ENCODE results near the gene PIEZO1.

The PIEZO1 gene

DNA sequence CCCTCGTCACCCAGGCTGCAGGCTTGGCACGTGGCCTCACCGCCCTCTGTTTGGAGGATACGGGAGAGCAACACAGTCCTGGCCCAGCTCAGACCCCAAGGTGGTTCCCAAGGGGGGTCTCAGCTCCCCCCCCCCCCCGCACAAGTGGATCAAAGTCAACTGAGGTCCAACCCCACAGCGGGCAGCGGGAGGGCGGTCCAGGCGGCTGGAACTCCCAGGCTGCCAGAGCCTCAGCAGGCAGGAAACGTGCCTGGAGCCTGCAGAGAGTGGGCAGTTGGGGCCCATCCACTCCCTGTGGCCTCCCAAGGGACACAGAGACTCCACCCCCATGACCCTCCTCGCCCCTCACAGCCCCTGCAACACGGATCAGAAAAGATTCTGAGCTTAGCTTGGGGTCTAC is 36.7 kb downstream of the PIEZO1 start:
- DNase-seq: no peak

DNA sequence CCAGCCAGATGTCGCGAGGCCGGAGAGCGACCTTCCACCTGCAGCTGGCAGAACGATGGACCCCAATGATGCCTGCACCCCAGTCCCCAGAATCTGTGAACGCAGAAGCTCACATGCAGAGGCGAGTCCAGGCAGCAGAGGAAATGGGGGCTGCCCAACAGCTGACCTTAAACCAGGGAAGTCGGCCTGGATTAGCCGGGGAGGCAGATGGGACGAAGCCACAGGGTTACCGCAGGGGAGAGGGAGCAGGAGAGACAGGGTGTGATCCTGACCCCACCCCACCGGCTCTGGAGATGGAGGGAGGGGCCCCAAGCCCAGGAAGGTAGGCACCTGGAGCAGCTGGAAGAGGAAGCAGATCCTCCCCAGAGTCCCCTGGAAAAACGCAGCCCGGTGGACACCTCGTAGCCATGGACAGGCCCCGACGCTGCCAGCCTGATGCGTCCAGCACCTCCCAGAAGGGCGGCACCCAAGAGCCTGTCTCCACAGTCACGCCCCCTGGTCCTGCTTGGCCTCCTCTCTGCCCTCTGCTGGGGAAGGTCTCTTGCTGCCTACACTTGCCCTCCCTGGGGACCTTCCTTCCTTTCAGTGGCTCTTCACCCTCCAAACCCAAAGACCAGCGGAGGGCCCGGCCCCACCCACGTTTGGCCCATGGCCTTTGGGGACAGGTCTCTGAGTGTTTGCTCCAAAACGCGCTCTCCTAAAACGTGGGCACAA is 37.3 kb downstream of the PIEZO1 start:
- DNase-seq: no peak

- DNase-seq: no peak
Measured at GRCh38 chr16:88746506-88746905, 38.5 kb downstream of the PIEZO1 start.

- no peak for DNase-seq
Measured at GRCh38 chr16:88744577-88745521, 40.2 kb downstream of the PIEZO1 start.

DNA sequence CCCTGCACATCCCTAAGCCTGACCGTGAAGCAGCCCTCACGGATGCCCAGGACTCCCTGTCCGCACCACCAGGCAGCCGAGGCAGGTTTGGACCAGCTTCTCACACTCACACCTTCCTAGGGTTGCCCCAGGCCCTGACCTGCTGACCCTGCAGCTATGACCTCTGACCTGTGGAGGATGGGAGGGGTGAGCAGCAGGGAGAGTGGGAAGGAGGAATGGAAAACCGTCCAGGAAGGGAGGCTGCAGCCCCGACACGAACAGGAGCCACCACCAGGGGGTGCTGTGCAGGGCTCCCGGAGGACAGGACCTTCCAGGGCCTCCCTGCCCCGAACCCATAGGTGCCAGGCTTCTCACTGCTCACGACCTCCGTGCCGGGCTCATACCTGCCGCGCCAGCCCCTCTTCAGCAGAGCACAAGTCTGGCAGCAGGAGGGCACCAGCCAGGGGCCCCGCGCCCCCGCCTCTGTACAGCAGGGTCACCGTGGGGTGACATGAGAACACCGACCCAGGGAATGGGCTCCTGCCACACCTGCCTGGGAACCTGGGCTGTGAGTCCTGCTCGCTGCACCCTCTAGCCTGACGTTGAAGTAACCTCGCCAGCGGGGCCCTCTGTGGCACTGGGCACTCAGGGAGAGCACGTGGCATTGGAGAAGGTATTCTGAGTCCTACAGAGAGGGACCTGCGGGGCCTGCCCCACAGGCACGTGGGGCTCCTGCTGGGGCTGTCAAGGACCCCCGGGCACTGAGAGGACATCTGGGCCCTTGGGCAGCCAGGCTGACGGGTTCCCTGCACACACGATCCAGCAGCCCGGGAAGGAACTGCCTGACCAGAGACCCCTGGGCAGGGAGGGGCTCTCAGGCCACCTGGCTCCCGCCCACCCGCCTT is 41.1 kb downstream of the PIEZO1 start:
- peak; percentile 18 for DNase-seq

- no peak for DNase-seq
Measured at GRCh38 chr16:88742896-88743605, 42.0 kb downstream of the PIEZO1 start.

DNA sequence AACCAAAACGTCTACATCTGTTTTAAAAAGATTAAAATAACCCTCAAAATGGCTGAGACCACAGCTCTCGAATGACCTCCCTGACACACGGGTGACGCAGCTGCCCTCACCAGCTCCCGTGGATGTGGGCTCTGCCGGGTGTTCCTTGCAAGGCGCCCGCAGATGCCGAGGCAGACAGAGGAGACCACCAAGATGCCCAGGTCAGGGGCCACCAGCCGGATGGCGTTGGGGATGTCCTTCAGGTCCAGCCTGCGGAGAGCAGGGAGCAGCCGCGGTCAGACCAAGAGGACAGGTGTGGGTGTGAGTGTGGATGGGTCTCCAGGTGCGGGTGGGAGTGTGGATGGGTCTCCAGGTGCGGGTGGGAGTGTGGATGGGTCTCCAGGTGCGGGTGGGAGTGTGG is 43.7 kb downstream of the PIEZO1 start:
- DNase-seq: no peak

GRCh38 chr16:88740727-88741055 is 44.3 kb downstream of the PIEZO1 start:
- DNase-seq: no peak

DNA sequence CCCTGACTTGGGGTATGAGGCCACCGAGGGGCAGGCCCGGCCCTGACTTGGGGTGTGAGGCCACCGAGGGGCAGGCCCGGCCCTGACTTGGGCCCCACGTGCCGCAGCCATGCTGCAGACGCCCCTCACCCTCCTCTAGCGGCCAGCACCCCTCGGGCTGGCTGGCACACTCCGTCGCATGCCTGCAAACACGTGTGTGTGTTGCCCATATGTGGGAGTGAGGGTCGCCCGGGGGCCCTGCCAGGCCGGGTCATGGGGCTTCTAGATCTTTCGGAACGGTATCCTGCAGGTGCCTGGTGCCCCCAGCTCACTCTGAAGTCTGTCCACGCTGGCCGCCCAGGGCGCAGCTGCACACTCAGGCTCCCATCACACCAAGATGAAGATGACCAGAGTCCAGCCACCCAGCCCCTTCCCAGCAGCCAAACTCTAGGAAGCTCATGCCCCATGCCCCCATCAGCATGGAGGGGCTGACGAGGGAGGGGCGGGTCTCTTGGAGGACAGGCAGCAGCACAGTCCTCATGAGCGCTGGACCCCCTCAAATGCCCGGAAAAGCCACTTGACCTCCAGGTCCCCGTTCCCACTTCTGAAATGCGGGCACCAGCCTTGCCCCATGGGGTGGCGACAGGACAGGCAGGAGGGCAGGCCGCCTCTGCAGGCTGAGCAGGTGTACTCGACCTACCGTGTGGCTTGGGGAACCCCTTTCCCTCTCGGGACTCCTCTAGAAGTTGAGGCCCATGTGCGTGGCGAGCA is 44.9 kb downstream of the PIEZO1 start:
- no peak for DNase-seq

GRCh38 chr16:88739139-88739976 is 45.7 kb downstream of the PIEZO1 start:
- no peak for DNase-seq

- no peak for DNase-seq
Measured at GRCh38 chr16:88738151-88739084, 46.6 kb downstream of the PIEZO1 start.

DNA sequence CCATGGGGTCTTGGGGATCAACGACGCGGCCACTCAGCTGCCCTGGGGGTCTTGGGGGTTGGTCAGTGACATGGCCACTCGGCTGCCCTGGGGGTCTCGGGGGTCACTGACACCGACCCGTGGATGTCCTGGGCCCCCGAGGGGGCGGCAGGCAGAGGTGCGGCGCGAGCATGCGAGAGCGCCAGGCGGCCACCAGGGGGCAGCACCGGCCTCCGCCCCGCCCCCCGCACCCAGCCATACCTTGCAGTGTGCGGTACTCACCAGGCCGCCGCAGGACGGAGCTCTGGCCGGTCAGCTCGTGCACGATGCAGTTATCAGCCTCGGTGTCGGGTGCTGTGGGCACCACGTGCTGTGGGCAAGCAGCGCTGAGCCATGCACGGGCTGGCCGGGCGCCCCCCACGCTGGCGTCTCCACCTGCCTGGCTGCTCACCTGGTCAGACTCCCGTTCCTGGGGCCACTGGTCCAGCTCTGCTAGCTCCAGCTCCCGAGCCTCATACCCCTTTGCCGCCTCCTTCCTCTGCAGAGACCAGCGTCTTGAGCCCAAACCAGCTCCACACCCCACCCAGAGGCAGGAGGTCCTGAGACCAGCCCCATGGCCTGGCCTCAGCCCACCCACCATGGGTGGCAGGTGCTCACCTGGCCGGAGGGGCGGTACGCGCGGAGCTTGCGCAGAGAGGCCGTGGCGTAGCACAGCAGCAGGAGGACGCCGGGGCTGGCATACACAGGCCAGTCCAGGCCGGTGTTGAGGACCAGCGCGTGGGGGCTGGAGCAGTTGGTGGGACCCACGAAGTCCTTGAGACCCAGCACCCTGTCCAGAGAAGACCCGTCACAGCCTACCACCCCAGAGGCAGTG is 47.5 kb downstream of the PIEZO1 start:
- peak; percentile 58 for DNase-seq

DNA sequence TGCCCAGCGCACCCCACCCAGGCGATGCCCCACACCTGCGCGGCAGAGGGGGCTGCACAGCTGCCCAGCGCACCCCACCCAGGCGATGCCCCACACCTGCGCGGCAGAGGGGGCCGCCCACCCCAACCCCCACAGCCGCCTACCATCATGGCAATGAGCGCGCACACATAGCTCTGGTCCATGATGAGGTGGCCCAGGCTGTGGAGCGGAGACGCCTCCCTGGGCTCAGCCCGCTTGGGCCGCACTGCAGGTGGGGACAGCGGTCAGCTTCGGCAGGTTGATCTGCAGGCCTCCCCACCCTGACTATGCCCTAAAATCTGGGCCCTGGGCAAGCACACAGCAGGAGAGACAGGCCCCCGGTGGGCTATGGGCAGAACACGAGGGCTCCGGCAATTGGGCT is 48.5 kb downstream of the PIEZO1 start:
- no peak for DNase-seq

DNA sequence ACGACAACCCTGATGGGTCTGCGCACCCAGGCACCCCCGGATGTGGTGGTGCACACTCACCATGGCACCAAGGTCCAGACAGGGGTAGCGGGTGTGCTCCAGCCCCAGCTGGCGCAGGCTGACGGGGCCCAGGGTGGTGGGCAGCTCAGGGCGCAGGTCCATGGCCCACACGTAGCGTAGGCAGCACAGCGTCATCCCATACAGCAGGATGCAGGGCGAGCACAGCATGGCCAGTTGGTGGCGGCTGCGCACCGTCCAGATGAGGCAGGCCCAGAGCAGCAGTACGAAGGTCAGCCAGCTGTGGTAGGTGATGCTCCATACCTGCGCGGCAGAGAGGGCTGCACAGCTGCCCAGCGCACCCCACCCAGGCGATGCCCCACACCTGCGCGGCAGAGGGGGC is 48.9 kb downstream of the PIEZO1 start:
- no peak for DNase-seq

- no peak for DNase-seq
Measured at GRCh38 chr16:88735616-88736015, 49.4 kb downstream of the PIEZO1 start.

DNA sequence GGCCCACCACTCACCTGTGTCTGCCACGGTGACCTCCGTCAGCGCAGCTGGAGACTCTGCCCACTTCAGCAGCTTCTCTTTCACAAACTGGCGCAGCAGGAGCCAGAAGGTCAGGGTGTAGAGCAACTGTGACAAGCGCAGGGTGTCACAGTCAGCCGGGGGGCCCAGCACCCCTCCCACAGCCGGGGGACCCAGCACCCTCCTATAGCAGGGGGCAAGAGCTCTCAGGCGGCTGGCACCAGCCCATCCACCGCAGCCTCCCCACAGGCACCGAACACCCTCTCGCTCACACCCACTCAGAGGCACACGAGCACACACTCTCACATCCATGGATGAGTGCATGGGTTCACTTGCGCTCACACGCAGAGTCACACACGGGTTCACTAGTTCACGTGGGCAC is 49.9 kb downstream of the PIEZO1 start:
- DNase-seq: no peak

- no peak for DNase-seq
Measured at GRCh38 chr16:88734361-88734728, 50.7 kb downstream of the PIEZO1 start.

DNA sequence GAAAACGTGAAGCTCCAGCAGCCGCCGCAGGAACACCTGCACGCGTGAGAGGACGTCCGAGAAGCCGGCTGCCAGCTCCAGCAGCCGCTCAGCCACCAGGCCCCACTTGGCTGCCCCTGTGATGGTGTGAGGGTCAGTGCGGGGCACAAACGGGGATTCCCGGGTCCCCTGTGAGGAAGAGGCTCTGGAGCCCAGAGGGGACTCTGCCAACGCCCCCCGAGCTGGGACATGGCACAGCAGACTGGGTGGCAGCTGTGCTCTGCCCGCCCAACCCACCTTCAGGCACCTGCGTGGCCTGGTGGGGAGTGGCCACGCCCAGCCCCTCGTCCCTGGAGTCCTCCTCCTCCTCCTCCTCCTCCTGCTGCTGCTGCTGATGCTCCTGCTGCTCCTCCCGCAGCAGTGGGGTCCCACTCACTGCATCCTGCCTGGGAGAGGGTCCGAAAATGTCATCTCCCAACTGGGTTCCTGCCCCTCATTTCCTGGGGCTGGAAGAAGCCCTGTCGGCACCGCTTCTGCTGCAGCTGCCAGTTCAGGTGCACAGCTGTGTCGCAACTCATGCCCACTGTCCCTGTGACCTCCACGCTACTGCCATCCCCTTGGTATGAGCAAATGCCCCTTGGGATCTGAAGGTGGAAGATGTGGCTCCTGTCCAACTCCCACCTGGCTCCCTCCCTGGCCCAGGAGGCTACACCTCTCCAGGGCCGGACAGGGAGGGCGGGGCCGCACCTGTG is 51.2 kb downstream of the PIEZO1 start:
- DNase-seq: no peak
